ENCODE data around the gene MRPL36. TPM values are rescaled to one million over a fixed set of nuclear protein-coding genes. Genes with fewer than 3 reads are reported as not detected.

MRPL36 gene
- total RNA-seq, 4 donors from 2014 or later = 67.8 to 106 (median 75.3) TPM

DNA sequence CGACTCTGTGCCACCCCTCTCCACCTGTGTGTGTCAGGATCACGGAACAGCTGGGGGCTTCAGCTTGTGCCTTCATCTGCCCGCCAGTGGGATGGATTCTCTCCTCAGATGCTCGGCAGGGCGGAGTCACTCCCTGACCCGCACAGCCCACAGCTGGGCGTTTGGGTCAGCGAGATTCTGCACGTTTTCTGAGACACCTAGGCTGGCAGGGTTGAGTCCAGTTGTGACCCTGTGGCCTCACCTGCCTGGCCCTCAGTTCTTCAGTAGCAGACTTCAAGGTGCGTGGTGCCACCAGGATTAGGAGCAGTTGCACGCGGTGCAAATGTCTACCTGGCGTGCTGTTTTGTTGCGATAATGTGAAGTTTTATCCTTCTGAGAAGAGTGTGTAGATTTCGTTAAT is 6.6 kb upstream of the MRPL36 start:
- peaks cover 30 to 32% of the 10 kb centered on the region in 2 donors for H3K4me1 ChIP-seq
- in situ Hi-C loops (cut with MboI; ENCODE audit: low sequenced_read_pairs in 4 of 4) = no loop called here

DNA sequence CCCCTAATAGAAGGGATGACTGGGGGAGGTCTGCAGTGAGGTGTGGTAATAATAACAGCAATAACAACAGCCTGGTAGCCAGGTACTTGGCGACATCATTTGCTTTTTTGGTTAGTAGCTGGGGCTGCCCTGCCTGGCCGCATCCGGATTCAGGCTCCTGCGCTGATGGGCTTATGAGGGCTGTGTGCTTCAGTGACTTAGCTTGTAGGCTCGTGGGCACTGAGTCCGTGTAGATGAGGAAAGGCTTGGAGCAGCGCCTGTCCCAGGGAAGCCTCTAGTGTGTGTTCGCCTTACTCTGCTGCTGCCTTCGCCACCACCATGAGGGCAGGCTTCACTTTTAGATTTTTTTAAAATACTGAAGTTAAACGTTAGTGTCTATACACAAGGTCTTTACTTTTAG is 6.1 kb upstream of the MRPL36 start:
- intact Hi-C loops (cut with DNase I; ENCODE audit: low total_unique reads) = no loop called here
- Histone ChIP-seq H3K27ac (no peak overlapping the region), H3K9me3 (no peaks in the 10 kb centered on the region), H3K4me1 (peaks cover 25 to 27% of the 10 kb centered on the region in 2 donors), H3K4me3 (no peak overlapping the region), H3K27me3 (no peaks in the 10 kb centered on the region), H3K36me3 (peaks cover 0 to 72% of the 10 kb centered on the region in 2 donors)
- TF ChIP-seq, protein P1, sequence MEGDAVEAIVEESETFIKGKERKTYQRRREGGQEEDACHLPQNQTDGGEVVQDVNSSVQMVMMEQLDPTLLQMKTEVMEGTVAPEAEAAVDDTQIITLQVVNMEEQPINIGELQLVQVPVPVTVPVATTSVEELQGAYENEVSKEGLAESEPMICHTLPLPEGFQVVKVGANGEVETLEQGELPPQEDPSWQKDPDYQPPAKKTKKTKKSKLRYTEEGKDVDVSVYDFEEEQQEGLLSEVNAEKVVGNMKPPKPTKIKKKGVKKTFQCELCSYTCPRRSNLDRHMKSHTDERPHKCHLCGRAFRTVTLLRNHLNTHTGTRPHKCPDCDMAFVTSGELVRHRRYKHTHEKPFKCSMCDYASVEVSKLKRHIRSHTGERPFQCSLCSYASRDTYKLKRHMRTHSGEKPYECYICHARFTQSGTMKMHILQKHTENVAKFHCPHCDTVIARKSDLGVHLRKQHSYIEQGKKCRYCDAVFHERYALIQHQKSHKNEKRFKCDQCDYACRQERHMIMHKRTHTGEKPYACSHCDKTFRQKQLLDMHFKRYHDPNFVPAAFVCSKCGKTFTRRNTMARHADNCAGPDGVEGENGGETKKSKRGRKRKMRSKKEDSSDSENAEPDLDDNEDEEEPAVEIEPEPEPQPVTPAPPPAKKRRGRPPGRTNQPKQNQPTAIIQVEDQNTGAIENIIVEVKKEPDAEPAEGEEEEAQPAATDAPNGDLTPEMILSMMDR (IDR thresholded peaks at IDR 0.05 in 4 of 5, conservative IDR thresholded peaks at IDR 0.05 in 1 of 5) = no peak
- TF ChIP-seq POLR2A (IDR thresholded peaks at IDR 0.05) = no peak
- no peak for ATAC-seq
- no peak for DNase-seq
- in situ Hi-C loops (cut with MboI; ENCODE audit: low sequenced_read_pairs in 4 of 4) = no loop called here

More for the DNA sequence above, 6.6 kb upstream of the MRPL36 start:
- intact Hi-C loops (cut with DNase I; ENCODE audit: low total_unique reads) = no loop called here
- Histone ChIP-seq H3K27ac (no peak overlapping the region), H3K36me3 (peaks cover 0 to 72% of the 10 kb centered on the region in 2 donors), H3K9me3 (no peaks in the 10 kb centered on the region), H3K4me3 (no peak overlapping the region), H3K27me3 (no peaks in the 10 kb centered on the region)
- no peak for TF ChIP-seq POLR2A (IDR thresholded peaks at IDR 0.05)
- TF ChIP-seq, protein P1 (IDR thresholded peaks at IDR 0.05 in 4 of 5, conservative IDR thresholded peaks at IDR 0.05 in 1 of 5) = no peak
- DNase-seq (no peak), ATAC-seq (no peak)

DNA sequence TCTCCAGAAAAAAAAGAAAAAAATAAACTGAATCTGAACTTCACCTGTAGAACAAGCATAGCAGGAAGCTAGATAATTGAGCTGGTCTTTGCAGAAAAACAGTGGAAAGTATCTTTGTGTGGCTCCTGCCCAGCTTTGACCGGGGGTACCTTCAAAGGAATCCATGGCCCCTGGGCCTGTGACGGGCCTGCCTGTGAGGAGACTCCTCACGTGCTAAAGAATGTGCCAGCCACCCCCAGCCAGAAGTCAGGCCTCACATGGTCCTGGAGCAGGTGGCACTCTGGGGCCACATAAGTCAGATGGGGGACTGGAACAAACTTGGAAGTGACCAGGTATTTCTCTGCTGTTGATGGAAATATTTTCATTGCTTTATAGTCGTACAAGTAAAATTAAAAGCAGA is 5.7 kb upstream of the MRPL36 start:
- H3K27ac ChIP-seq = peak overlapping the region in 1 of 4 donors; percentile 14
- peaks cover 21 to 27% of the 10 kb centered on the region in 2 donors for H3K4me1 ChIP-seq
- ATAC-seq (no peak), DNase-seq (no peak)
- in situ Hi-C loops (cut with MboI; ENCODE audit: low sequenced_read_pairs in 4 of 4) (no loop called here), intact Hi-C loops (cut with DNase I; ENCODE audit: low total_unique reads) (no loop called here)
- TF ChIP-seq POLR2A (IDR thresholded peaks at IDR 0.05) = no peak
- TF ChIP-seq, protein P1 (IDR thresholded peaks at IDR 0.05 in 4 of 5, conservative IDR thresholded peaks at IDR 0.05 in 1 of 5) = no peak
- no peaks in the 10 kb centered on the region for H3K9me3 ChIP-seq
- peaks cover 0 to 72% of the 10 kb centered on the region in 2 donors for H3K36me3 ChIP-seq
- no peaks in the 10 kb centered on the region for H3K27me3 ChIP-seq
- H3K4me3 ChIP-seq = no peak overlapping the region

DNA sequence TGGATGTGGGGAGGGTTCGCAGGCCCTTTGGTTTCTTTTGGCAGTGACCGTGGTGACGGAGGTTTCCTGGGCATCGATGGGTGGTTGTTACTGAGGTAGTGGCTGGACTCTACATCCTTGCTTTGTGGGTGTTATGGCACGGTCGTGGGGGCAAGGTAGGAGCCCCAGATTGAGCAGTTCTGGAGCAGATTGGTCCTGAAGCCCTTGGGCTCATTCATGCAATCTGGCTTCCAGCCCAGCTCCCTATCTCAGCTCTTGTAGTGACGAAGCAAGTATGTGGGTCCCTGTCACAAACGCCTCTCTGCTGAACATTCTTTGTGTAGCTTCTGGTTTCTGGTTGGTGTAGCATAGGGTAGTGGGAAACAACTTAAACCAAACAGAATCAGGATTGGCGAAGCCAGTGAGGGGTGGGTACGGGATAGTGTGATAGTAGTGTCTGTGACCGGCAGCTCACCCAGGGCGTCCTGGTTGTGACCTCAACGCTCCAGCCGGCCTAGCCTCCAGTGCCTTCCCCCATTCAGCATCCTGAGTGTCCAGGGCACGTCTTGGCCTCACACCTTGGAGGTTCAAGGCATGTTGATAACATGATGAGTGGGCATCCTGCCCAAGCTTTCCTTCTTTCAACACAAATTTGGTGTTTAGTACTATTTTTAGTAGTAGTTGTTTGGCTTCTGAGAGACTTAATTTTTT is 4.5 kb upstream of the MRPL36 start:
- H3K27me3 ChIP-seq = no peaks in the 10 kb centered on the region
- H3K4me3 ChIP-seq = no peak overlapping the region
- H3K27ac ChIP-seq = no peak overlapping the region
- in situ Hi-C loops (cut with MboI; ENCODE audit: low sequenced_read_pairs in 4 of 4) (no loop called here), intact Hi-C loops (cut with DNase I; ENCODE audit: low total_unique reads) (no loop called here)
- peaks cover 17 to 23% of the 10 kb centered on the region in 2 donors for H3K4me1 ChIP-seq
- DNase-seq (no peak), ATAC-seq (no peak)
- H3K9me3 ChIP-seq = no peaks in the 10 kb centered on the region
- H3K36me3 ChIP-seq = peaks cover 0 to 61% of the 10 kb centered on the region in 2 donors
- TF ChIP-seq POLR2A (IDR thresholded peaks at IDR 0.05) = no peak
- TF ChIP-seq, protein P1 (IDR thresholded peaks at IDR 0.05 in 4 of 5, conservative IDR thresholded peaks at IDR 0.05 in 1 of 5) = no peak
